ENCODE measurements around the gene COL17A1.

- TF ChIP-seq POLR2A (IDR thresholded peaks at IDR 0.05) (no peak), CTCF (IDR thresholded peaks at IDR 0.05 in 4 of 5, conservative IDR thresholded peaks at IDR 0.05 in 1 of 5) (no peak)
Observed at GRCh38 chr10:104076743-104077160, 8.9 kb downstream of the COL17A1 start.
